ENCODE results near the gene RBM15. TPM values are rescaled to one million over a fixed set of nuclear protein-coding genes. Genes with fewer than 3 reads are reported as not detected.
A peak's percentile ranks its signal among the peaks of the same experiment; 100 is the strongest.

RBM15 gene
- total RNA-seq, 1 experiment from 2014 or later, result 101 TPM

DNA sequence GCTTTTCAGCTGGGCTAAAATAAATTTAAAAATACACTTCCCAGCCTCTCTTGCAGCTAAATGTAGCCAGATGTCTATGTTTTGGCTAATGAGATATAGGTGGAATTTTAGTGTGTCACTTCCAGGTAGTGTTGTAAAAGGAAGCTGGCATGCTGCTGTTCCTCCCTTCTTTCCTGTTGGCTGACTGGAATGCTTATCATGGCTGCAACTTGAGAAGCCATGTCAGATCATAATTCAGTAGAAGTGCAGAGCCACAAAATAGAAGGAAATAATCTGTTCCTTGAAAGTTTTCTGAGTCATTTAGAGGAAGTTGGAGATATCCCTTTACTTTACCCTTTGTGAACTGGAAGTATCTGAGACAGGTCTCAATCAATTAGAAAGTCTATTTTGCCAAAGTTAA, 10.9 kb upstream of the RBM15 start:
- Histone ChIP-seq H3K9me3 (ENCODE audit: low read length) (no peaks in the 10 kb centered on the region), H3K9ac (ENCODE audit: low read length) (no peak overlapping the region), H2AFZ (ENCODE audit: low read length) (no peak overlapping the region), H3K4me3 (ENCODE audit: low read length) (no peak overlapping the region), H3K9me2 (replicated peaks; ENCODE audit: insufficient read depth, low read length) (no peaks in the 10 kb centered on the region), H3K4me1 (ENCODE audit: low read length) (no peaks in the 10 kb centered on the region), H3K4me2 (ENCODE audit: low read depth, low read length, poor library complexity, severe bottlenecking) (no peak overlapping the region), H3K27ac (ENCODE audit: low read length) (no peak overlapping the region), H3K36me3 (ENCODE audit: insufficient read depth, low read length) (no peaks in the 10 kb centered on the region), H3K27me3 (ENCODE audit: low read length) (no peaks in the 10 kb centered on the region), H3K79me2 (ENCODE audit: low read length) (no peaks in the 10 kb centered on the region), H4K20me1 (ENCODE audit: insufficient read depth, low read depth, low read length) (no peaks in the 10 kb centered on the region)
- DNase-seq, result no peak

DNA sequence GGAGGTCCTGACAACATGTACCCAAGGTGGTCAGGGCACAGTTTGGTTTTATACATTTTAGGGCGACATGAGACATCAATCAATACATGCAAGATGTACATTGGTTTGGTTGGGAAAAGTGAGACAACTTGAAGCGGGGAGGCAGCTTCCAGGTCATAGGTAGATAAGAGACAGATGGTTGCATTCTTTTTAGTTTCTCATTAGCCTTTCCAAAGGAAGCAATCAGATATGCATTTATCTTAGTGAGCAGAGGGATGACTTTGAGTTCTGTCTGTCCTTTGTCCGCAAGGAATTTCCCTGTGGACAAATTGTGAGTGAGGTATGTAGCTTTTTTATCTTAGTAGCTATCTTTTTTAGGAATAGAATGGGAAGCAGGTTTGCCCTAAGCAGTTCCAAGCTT, 10.5 kb upstream of the RBM15 start:
- Histone ChIP-seq H3K9ac (ENCODE audit: low read length) (no peak overlapping the region), H3K79me2 (ENCODE audit: low read length) (no peaks in the 10 kb centered on the region), H3K36me3 (ENCODE audit: insufficient read depth, low read length) (no peaks in the 10 kb centered on the region), H3K27me3 (ENCODE audit: low read length) (no peaks in the 10 kb centered on the region), H3K4me1 (ENCODE audit: low read length) (no peaks in the 10 kb centered on the region), H3K27ac (ENCODE audit: low read length) (no peak overlapping the region), H3K9me2 (replicated peaks; ENCODE audit: insufficient read depth, low read length) (no peaks in the 10 kb centered on the region), H3K4me3 (ENCODE audit: low read length) (no peak overlapping the region), H3K9me3 (ENCODE audit: low read length) (no peaks in the 10 kb centered on the region), H4K20me1 (ENCODE audit: insufficient read depth, low read depth, low read length) (no peaks in the 10 kb centered on the region), H3K4me2 (ENCODE audit: low read depth, low read length, poor library complexity, severe bottlenecking) (no peak overlapping the region), H2AFZ (ENCODE audit: low read length) (no peak overlapping the region)
- DNase-seq, result no peak

DNA sequence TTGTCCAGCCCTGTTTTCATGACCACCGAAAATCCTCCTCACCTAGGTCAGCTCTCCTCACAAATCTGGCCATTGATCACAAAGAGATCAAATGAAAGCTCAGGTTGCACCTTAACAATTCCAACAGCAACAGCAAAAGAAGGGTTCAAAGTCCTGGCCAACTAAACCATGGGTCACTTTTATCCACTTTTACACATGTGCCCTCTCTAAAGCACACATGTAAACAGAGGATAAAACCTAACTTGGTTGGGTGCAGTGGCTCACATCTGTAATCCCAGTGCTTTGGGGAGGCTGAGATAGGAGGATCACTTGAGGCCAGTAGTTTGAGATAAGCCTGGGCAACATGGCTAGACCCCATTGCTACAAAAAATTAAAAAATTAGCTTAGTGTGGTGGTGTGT, 3.9 kb upstream of the RBM15 start:
- Histone ChIP-seq H3K4me2 (ENCODE audit: low read depth, low read length, poor library complexity, severe bottlenecking) (no peak overlapping the region), H2AFZ (ENCODE audit: low read length) (no peak overlapping the region), H3K36me3 (ENCODE audit: insufficient read depth, low read length) (peaks cover 2% of the 10 kb centered on the region)

DNA sequence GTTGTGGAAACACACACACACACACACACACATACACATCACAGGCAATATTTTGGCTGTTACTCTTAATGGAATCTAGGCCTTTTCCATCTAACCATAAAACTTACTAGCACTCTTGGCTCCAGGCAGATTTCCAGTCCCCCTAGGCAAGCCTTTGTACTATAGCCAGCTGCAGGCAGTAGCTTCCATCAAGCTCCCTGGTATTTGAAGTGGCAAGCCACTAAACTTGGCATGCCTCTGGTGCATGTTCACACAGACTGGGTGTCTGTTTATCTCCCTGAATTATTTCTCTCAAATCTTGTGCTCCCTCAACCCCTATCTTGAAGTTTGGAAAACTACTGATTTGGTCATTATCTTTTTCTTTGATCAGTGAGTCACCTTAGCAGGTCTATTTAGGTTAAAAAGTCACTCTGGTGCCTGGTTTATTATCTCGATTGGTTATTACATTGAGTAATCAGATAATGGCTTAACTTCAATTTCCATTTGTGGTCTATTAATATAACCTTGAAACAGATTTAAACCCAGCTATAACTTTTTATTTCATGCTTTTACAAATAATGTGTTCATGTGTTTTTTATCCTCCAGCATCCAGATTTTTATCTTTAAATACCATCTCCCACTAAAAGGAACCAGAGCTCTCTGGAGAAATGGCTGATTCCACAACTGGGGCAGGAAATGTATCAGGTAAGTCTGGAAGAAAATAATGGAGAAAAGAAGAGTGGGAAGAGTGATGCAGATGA, 2.7 kb upstream of the RBM15 start:
- Histone ChIP-seq H3K79me2 (ENCODE audit: low read length) (peaks cover 29% of the 10 kb centered on the region), H3K9ac (ENCODE audit: low read length) (peak overlapping the region; percentile 35), H3K9me3 (ENCODE audit: low read length) (no peaks in the 10 kb centered on the region), H2AFZ (ENCODE audit: low read length) (no peak overlapping the region), H3K27me3 (ENCODE audit: low read length) (no peaks in the 10 kb centered on the region), H4K20me1 (ENCODE audit: insufficient read depth, low read depth, low read length) (peaks cover 15% of the 10 kb centered on the region), H3K36me3 (ENCODE audit: insufficient read depth, low read length) (peaks cover 13% of the 10 kb centered on the region), H3K9me2 (replicated peaks; ENCODE audit: insufficient read depth, low read length) (no peaks in the 10 kb centered on the region), H3K4me2 (ENCODE audit: low read depth, low read length, poor library complexity, severe bottlenecking) (peak overlapping the region; percentile 100), H3K4me3 (ENCODE audit: low read length) (no peak overlapping the region), H3K4me1 (ENCODE audit: low read length) (peaks cover 27% of the 10 kb centered on the region), H3K27ac (ENCODE audit: low read length) (peak overlapping the region; percentile 87; the same call in 1 of the 2 replicates)
- DNase-seq, result no peak

More for the DNA sequence above, 3.9 kb upstream of the RBM15 start:
- peaks cover 3% of the 10 kb centered on the region; the same call in 1 of the 2 replicates for H4K20me1 ChIP-seq (ENCODE audit: insufficient read depth, low read depth, low read length)
- H3K27ac ChIP-seq (ENCODE audit: low read length), result no peak overlapping the region
- no peak overlapping the region for H3K9ac ChIP-seq (ENCODE audit: low read length)
- no peaks in the 10 kb centered on the region for H3K27me3 ChIP-seq (ENCODE audit: low read length)
- H3K9me2 ChIP-seq (replicated peaks; ENCODE audit: insufficient read depth, low read length), result no peaks in the 10 kb centered on the region
- no peak overlapping the region for H3K4me3 ChIP-seq (ENCODE audit: low read length)
- peaks cover 17% of the 10 kb centered on the region for H3K79me2 ChIP-seq (ENCODE audit: low read length)
- peaks cover 17% of the 10 kb centered on the region for H3K4me1 ChIP-seq (ENCODE audit: low read length)
- no peak for DNase-seq
- H3K9me3 ChIP-seq (ENCODE audit: low read length), result no peaks in the 10 kb centered on the region

DNA sequence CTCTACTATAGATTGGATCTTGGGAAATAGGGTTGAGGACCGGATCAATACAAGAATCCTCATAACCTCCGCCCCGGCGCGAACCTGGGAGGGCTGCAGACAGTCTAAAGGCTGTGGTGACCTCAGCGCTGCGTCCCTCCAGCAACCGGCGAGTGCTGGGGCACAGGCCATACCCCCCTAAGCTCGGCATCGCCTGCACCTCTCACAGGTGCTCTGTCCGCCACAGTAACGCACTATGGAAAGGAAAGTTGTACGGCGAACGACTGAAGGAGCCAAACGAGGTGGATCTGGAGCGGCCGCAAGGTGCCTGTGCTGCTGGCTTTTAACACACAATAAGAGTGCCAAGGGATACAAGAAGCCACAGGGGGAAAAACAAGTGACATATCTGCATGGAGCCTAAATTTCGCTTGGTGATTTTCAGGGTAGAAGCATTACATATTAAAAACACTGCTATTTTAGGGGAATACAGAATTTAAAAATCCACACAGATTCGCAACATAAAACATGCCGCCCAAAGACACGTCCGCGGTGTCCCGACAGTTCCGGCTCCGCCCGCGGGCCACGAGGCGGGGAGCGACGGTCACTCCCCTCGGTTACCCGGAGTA, 1.4 kb upstream of the RBM15 start:
- peak overlapping the region; percentile 77 for H2AFZ ChIP-seq (ENCODE audit: low read length)
- peak overlapping the region; percentile 93 for H3K9ac ChIP-seq (ENCODE audit: low read length)
- H3K9me2 ChIP-seq (replicated peaks; ENCODE audit: insufficient read depth, low read length), result no peaks in the 10 kb centered on the region
- H4K20me1 ChIP-seq (ENCODE audit: insufficient read depth, low read depth, low read length), result peaks cover 28% of the 10 kb centered on the region
- peak; percentile 80 for DNase-seq
- no peaks in the 10 kb centered on the region for H3K27me3 ChIP-seq (ENCODE audit: low read length)
- H3K27ac ChIP-seq (ENCODE audit: low read length), result peak overlapping the region; percentile 87
- H3K9me3 ChIP-seq (ENCODE audit: low read length), result no peaks in the 10 kb centered on the region
- peak overlapping the region; percentile 85 for H3K4me3 ChIP-seq (ENCODE audit: low read length)
- H3K79me2 ChIP-seq (ENCODE audit: low read length), result peaks cover 42% of the 10 kb centered on the region
- peaks cover 27% of the 10 kb centered on the region for H3K36me3 ChIP-seq (ENCODE audit: insufficient read depth, low read length)
- peak overlapping the region; percentile 100 for H3K4me2 ChIP-seq (ENCODE audit: low read depth, low read length, poor library complexity, severe bottlenecking)
- H3K4me1 ChIP-seq (ENCODE audit: low read length), result peaks cover 41% of the 10 kb centered on the region

DNA sequence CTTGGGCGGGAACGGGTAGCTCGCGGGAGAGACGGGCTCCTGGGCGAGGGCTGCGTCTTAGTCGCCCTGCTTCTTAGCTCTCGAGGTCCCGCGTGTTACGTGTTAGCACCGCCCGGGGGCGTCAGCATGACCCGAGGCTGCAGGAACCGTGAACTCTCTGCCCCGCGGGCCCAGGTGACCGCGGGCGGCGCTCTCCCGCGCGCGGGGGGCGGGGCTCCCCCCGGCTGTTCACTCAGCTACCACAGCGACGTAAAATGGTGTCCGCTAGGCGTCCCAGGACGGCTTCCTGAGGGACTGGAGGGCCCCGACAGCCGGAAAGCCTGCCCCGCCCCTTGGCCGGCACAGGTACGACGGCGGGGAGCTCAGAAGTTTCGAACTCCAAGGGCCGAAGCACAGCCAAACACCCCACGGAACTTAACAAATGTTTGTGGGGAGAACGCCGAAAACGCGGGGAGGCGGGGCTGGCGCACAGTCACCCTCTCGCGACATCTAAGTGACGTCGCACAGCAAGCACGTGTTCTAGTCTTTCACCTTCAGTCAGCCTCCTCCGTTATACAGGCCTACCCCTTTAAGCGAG, 780 bp upstream of the RBM15 start:
- peak overlapping the region; percentile 77 for H2AFZ ChIP-seq (ENCODE audit: low read length)
- no peaks in the 10 kb centered on the region for H3K9me3 ChIP-seq (ENCODE audit: low read length)
- H3K27ac ChIP-seq (ENCODE audit: low read length), result peak overlapping the region; percentile 87
- peaks cover 48% of the 10 kb centered on the region for H3K79me2 ChIP-seq (ENCODE audit: low read length)
- H3K36me3 ChIP-seq (ENCODE audit: insufficient read depth, low read length), result peaks cover 33% of the 10 kb centered on the region
- no peaks in the 10 kb centered on the region for H3K27me3 ChIP-seq (ENCODE audit: low read length)
- peak overlapping the region; percentile 93 for H3K9ac ChIP-seq (ENCODE audit: low read length)
- H3K4me1 ChIP-seq (ENCODE audit: low read length), result peaks cover 47% of the 10 kb centered on the region
- H3K4me2 ChIP-seq (ENCODE audit: low read depth, low read length, poor library complexity, severe bottlenecking), result peak overlapping the region; percentile 100
- peak; percentile 96 for DNase-seq
- no peaks in the 10 kb centered on the region for H3K9me2 ChIP-seq (replicated peaks; ENCODE audit: insufficient read depth, low read length)
- H3K4me3 ChIP-seq (ENCODE audit: low read length), result peak overlapping the region; percentile 85
- H4K20me1 ChIP-seq (ENCODE audit: insufficient read depth, low read depth, low read length), result peaks cover 34% of the 10 kb centered on the region

DNA sequence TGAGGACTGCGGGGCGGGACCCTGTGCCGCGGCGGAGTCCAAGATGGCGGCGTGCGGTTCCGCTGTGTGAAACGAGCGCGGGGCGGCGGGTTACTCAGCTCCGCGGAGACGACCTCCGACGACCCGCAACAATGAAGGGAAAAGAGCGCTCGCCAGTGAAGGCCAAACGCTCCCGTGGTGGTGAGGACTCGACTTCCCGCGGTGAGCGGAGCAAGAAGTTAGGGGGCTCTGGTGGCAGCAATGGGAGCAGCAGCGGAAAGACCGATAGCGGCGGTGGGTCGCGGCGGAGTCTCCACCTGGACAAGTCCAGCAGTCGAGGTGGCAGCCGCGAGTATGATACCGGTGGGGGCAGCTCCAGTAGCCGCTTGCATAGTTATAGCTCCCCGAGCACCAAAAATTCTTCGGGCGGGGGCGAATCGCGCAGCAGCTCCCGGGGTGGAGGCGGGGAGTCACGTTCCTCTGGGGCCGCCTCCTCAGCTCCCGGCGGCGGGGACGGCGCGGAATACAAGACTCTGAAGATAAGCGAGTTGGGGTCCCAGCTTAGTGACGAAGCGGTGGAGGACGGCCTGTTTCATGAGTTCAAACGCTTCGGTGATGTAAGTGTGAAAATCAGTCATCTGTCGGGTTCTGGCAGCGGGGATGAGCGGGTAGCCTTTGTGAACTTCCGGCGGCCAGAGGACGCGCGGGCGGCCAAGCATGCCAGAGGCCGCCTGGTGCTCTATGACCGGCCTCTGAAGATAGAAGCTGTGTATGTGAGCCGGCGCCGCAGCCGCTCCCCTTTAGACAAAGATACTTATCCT, 430 bp downstream of the RBM15 start:
- peak overlapping the region; percentile 92 for H3K27ac ChIP-seq (ENCODE audit: low read length)
- H3K9me2 ChIP-seq (replicated peaks; ENCODE audit: insufficient read depth, low read length), result no peaks in the 10 kb centered on the region
- H2AFZ ChIP-seq (ENCODE audit: low read length), result no peak overlapping the region
- peak overlapping the region; percentile 80 for H3K4me2 ChIP-seq (ENCODE audit: low read depth, low read length, poor library complexity, severe bottlenecking)
- DNase-seq, result peak; percentile 83
- no peaks in the 10 kb centered on the region for H3K9me3 ChIP-seq (ENCODE audit: low read length)
- H3K79me2 ChIP-seq (ENCODE audit: low read length), result peaks cover 60% of the 10 kb centered on the region
- H3K36me3 ChIP-seq (ENCODE audit: insufficient read depth, low read length), result peaks cover 45% of the 10 kb centered on the region
- peaks cover 59% of the 10 kb centered on the region for H3K4me1 ChIP-seq (ENCODE audit: low read length)
- H3K4me3 ChIP-seq (ENCODE audit: low read length), result peak overlapping the region; percentile 87
- H3K9ac ChIP-seq (ENCODE audit: low read length), result peak overlapping the region; percentile 99
- H3K27me3 ChIP-seq (ENCODE audit: low read length), result no peaks in the 10 kb centered on the region
- H4K20me1 ChIP-seq (ENCODE audit: insufficient read depth, low read depth, low read length), result peaks cover 46% of the 10 kb centered on the region

DNA sequence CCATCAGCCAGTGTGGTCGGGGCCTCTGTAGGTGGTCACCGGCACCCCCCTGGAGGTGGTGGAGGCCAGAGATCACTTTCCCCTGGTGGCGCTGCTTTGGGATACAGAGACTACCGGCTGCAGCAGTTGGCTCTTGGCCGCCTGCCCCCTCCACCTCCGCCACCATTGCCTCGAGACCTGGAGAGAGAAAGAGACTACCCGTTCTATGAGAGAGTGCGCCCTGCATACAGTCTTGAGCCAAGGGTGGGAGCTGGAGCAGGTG, 961 bp downstream of the RBM15 start:
- Histone ChIP-seq H3K4me1 (ENCODE audit: low read length) (peaks cover 64% of the 10 kb centered on the region), H4K20me1 (ENCODE audit: insufficient read depth, low read depth, low read length) (peaks cover 51% of the 10 kb centered on the region)

More for the DNA sequence above, 961 bp downstream of the RBM15 start:
- DNase-seq, result no peak
- H3K27ac ChIP-seq (ENCODE audit: low read length), result peak overlapping the region; percentile 92
- H3K27me3 ChIP-seq (ENCODE audit: low read length), result no peaks in the 10 kb centered on the region
- no peaks in the 10 kb centered on the region for H3K9me3 ChIP-seq (ENCODE audit: low read length)
- peaks cover 66% of the 10 kb centered on the region for H3K79me2 ChIP-seq (ENCODE audit: low read length)
- no peaks in the 10 kb centered on the region for H3K9me2 ChIP-seq (replicated peaks; ENCODE audit: insufficient read depth, low read length)
- H2AFZ ChIP-seq (ENCODE audit: low read length), result no peak overlapping the region
- H3K4me2 ChIP-seq (ENCODE audit: low read depth, low read length, poor library complexity, severe bottlenecking), result peak overlapping the region; percentile 80
- peak overlapping the region; percentile 87 for H3K4me3 ChIP-seq (ENCODE audit: low read length)
- peak overlapping the region; percentile 99 for H3K9ac ChIP-seq (ENCODE audit: low read length)
- peaks cover 50% of the 10 kb centered on the region for H3K36me3 ChIP-seq (ENCODE audit: insufficient read depth, low read length)

Data from Karpas-422 (cell line).